ENCODE results near the gene RDH12. TPM values are rescaled to one million over a fixed set of nuclear protein-coding genes. Genes with fewer than 3 reads are reported as not detected.
"Not testable (repeated sequence)": the region's sequence is repeated elsewhere in the genome, so short reads cannot be mapped to it uniquely, and the experiment has no call there.

RDH12 gene
- polyA plus RNA-seq: under 1 TPM in 1 of 3 donors, not detected in 2; 0.17 TPM

DNA sequence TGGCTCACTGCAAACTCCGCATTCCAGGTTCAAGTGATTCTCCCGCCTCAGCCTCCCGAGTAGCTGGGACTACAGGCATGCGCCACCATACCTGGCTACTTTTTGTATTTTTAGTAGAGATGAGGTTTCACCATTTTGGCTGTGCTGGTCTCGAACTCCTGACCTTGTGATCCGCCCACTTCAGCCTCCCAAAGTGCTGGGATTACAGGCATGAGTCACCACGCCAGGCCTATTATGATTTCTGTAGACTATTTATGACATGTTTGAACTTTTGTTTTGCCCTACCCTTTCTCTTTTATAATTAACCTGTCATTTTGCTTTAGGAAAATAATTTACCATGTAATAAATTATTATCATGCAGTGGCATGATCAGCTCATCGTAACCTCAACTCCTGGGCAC, at the start of gene RDH12:
TSS of gene RDH12 (plus strand) at position 395 of the 400 bp plus-strand sequence. CDS start 20,757 bp downstream, outside the sequence.
- DNase-seq; H3K27me3 Mint-ChIP-seq (ENCODE audit: low read depth in 3 of 3); H3K9me3 Mint-ChIP-seq; H3K4me1 Mint-ChIP-seq; H3K36me3 Mint-ChIP-seq; H3K27ac Mint-ChIP-seq; H3K4me3 Mint-ChIP-seq: not testable (repeated sequence)

DNA sequence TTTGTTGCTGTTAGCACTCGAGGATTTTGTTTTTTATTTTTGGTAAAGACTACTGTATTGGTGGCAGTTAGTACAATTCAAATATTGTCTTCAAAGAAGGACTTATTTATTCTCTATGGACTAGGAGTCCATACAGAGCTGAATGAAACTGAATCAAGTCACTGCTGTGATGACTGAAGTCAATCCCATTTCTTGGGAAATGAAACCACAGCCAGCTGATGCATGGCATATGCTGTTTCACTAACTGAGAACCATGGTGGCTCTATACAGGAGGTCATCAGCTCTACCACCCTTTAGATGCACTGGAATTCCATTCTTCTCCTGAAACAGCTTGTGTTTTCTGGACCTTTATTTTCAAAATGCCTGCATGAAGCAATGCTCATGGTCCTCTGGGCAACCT, 49.5 kb upstream of the RDH12 start:
- no peak for DNase-seq
- H3K36me3 Mint-ChIP-seq: peaks cover 17 to 58% (median 31%) of the 10 kb centered on the region in 3 donors
- H3K4me3 Mint-ChIP-seq: no peak overlapping the region
- H3K4me1 Mint-ChIP-seq: no peaks in the 10 kb centered on the region
- no peak overlapping the region for H3K27ac Mint-ChIP-seq
- H3K27me3 Mint-ChIP-seq (ENCODE audit: low read depth in 3 of 3): peaks cover 0 to 2% (median 0%) of the 10 kb centered on the region in 3 donors
- no peaks in the 10 kb centered on the region for H3K9me3 Mint-ChIP-seq

DNA sequence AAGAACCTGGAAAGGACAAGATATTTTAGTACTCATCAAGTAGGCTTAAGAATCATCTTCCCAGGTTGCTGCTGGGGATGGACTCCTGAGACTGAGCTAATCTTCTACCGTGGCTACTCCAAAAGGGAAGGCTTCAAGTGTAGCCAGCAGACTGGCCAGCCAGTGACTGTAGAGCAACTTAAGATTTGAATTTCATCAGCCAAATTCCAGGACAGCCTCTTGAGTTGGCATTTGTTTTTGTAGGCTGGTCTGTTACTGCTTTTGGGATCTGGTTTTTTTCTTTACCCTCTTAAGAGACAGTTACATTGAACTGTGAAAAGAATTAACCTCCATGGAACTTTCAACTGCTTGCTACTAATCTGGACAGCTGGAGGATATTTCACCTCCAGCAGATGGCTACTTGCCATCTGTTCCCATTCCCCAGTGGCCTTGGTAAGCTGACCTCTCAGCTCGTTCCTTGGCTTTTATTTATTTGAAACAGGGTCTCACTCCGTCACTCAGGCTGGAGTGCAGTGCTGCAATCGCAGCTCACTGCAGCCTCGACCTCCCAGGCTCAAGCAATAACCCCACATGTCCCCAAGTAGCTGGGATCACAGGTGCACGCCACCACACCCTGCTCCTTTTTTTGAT, 47.9 kb upstream of the RDH12 start:
- Mint-ChIP-seq H3K4me3 (no peak overlapping the region), H3K9me3 (no peaks in the 10 kb centered on the region), H3K4me1 (peaks cover 0 to 4% of the 10 kb centered on the region in 2 donors), H3K27ac (no peak overlapping the region), H3K27me3 (ENCODE audit: low read depth in 3 of 3) (peaks cover 0 to 2% (median 0%) of the 10 kb centered on the region in 3 donors), H3K36me3 (peaks cover 23 to 60% (median 35%) of the 10 kb centered on the region in 3 donors)
- no peak for DNase-seq

DNA sequence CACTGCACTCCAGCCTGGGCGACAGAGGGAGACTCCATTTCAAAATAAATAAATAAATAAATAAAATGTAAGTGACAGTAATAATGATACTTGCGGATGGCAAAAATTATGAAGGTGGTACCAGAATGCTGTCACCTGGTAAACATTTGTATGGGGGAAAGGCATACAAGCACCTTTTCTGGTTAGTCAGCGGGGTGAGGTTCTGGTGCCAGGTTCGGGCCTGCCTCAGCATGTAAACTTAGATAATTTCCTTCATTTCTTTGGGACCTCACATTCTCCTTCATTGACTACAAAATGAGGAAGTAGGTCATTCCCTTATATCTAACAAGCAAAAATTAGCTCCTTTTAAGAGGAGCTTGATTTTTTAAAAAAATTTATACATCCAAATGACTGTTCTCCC, 38.1 kb upstream of the RDH12 start:
- H3K27ac Mint-ChIP-seq: peak overlapping the region in 2 of 6 donors; percentile 2 to 39
- no peaks in the 10 kb centered on the region for H3K9me3 Mint-ChIP-seq
- no peak overlapping the region for H3K4me3 Mint-ChIP-seq
- no peak for DNase-seq
- peaks cover 53 to 66% of the 10 kb centered on the region in 2 donors for H3K4me1 Mint-ChIP-seq
- no peaks in the 10 kb centered on the region for H3K27me3 Mint-ChIP-seq (ENCODE audit: low read depth in 3 of 3)
- peaks cover 1 to 6% (median 5%) of the 10 kb centered on the region in 3 donors for H3K36me3 Mint-ChIP-seq

DNA sequence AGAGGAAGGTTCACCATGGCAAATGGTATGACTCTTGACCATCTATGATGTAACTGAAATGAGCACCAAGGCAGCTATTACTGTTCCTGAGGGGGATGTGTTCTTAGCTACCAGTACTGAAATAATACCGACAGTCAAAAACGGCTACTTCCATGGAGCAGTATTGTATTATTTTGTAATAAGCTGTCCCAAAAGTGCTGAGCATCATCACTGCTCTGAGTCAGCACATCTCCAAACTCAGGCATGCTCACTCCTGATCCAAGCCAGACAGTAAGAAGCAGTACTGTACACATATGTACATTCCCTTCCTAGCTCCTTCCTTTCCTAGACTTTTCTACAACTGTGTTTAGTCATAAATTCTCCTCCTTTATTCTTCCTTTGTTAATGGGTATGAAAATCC, 35.8 kb upstream of the RDH12 start:
- Mint-ChIP-seq H3K4me1 (peaks cover 69 to 73% of the 10 kb centered on the region in 2 donors), H3K36me3 (peaks cover 0 to under 1% (median under 1%) of the 10 kb centered on the region in 3 donors), H3K4me3 (peak overlapping the region in 1 of 5 donors; percentile 6), H3K27me3 (ENCODE audit: low read depth in 3 of 3) (peaks cover 0 to 2% (median 0%) of the 10 kb centered on the region in 3 donors), H3K27ac (peak overlapping the region; percentile 69 to 90 (median 86)), H3K9me3 (no peaks in the 10 kb centered on the region)
- no peak for DNase-seq

DNA sequence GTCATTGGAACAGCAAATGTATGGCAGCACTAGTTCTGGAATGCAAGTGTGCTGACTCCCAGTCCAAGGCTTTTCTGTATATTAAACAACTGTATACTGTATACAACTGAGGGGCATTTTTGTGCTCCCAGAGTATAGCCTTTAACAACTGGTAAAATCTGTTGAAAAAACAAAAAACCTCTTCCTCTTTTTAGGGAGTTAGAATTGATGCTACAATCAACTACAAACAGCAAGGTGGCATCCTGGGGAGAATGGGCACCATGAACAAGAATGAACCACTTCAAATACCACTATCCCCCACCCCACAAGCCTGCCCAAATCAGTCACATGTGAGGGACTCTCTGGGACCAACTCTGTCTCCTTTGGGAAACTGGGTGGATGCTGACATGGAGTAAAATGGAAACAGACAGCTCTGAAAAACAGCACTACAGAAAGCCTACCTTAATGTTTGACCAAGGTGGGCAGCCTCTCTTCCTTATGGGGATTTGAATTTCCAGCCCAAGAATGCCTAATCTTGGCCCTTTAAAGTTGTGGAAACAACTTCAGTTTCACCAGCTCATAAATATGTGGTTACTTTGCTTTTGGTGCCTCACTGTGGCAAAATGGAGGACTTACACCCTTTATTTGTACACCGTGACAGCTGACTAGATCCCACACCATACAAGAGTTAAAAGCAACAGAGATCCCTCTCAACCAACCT, 34.8 kb upstream of the RDH12 start:
- Mint-ChIP-seq H3K27me3 (ENCODE audit: low read depth in 3 of 3) (peaks cover 0 to 2% (median 0%) of the 10 kb centered on the region in 3 donors), H3K9me3 (no peaks in the 10 kb centered on the region), H3K4me3 (peak overlapping the region; percentile 15 to 64 (median 29)), H3K27ac (peak overlapping the region; percentile 69 to 90 (median 86)), H3K4me1 (peaks cover 77 to 79% of the 10 kb centered on the region in 2 donors), H3K36me3 (no peaks in the 10 kb centered on the region)
- DNase-seq: peak; percentile 44 to 48 (median 44)

DNA sequence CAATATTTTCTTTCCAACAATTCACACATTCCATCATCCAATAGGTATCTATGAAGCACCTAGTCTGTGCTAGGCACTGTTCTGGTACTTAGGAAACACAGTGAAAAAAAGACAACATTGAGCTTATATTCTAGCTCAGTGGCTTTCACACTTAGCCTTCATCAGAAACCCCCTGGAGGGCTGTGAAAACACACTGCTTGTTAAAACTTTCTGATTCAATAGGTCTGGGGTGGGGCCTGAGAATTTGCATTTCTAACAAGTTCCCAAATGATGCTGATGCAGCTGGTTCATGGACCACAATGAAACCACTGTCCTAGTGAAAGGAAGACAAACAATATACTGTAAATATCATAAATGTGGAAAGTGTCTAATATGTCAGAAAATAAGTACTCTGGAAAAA, 33.1 kb upstream of the RDH12 start:
- peak; percentile 52 to 57 (median 52) for DNase-seq
- peak overlapping the region; percentile 82 to 94 (median 88) for H3K27ac Mint-ChIP-seq
- H3K27me3 Mint-ChIP-seq (ENCODE audit: low read depth in 3 of 3): peaks cover 0 to 2% (median 0%) of the 10 kb centered on the region in 3 donors
- peaks cover 80 to 85% of the 10 kb centered on the region in 2 donors for H3K4me1 Mint-ChIP-seq
- H3K4me3 Mint-ChIP-seq: peak overlapping the region; percentile 53 to 84 (median 62)
- peaks cover 0 to 2% (median 0%) of the 10 kb centered on the region in 6 donors for H3K9me3 Mint-ChIP-seq
- H3K36me3 Mint-ChIP-seq: no peaks in the 10 kb centered on the region

DNA sequence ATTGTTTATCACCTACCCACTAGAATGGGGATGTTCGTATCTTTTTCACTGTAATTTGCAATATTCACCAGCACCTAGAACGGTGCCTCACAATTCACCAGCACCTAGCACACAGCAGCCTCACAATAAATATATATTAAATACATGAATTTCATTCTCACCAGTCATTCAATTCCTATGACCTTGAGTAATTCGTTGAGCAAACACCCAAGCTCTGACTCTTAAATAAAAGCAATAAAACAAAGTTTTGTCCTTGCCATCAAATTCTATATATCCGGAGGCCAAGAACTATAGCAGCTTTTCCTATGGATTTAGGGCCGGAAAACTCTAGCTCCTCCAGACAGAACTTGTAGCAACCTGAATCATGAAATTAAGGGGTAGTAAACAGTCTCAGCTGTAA, 28.2 kb upstream of the RDH12 start:
- peaks cover 50 to 52% of the 10 kb centered on the region in 2 donors for H3K4me1 Mint-ChIP-seq
- H3K27ac Mint-ChIP-seq: peak overlapping the region; percentile 56 to 94 (median 88)
- H3K36me3 Mint-ChIP-seq: peaks cover 0 to 4% (median 0%) of the 10 kb centered on the region in 3 donors
- DNase-seq: no peak
- peaks cover 0 to 2% (median 0%) of the 10 kb centered on the region in 6 donors for H3K9me3 Mint-ChIP-seq
- peak overlapping the region; percentile 89 to 96 (median 93) for H3K4me3 Mint-ChIP-seq
- peaks cover 0 to 2% (median 0%) of the 10 kb centered on the region in 3 donors for H3K27me3 Mint-ChIP-seq (ENCODE audit: low read depth in 3 of 3)

DNA sequence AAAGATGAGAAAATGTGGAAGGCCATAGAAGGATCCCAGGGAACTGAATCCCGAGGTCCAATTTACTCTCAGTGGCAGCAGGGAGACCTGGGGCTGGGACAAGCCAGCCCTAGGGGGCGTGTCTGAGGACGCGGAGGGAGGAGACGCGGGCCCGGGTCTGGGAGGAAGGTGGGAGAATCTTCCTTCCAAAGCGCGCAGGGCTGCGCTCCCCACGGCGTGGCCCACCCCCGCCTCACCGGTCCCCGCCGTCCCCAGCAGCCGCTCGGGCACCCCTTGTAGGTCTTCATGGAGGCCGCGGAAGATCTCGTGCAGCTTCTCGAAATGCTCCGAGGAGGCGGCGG, 27.6 kb upstream of the RDH12 start:
- Mint-ChIP-seq H3K4me3 (peak overlapping the region; percentile 89 to 96 (median 93)), H3K4me1 (peaks cover 43 to 46% of the 10 kb centered on the region in 2 donors), H3K9me3 (peaks cover 0 to 2% (median 0%) of the 10 kb centered on the region in 6 donors), H3K27me3 (ENCODE audit: low read depth in 3 of 3) (peaks cover 0 to 2% (median 0%) of the 10 kb centered on the region in 3 donors), H3K36me3 (peaks cover 0 to 5% (median 0%) of the 10 kb centered on the region in 3 donors), H3K27ac (peak overlapping the region; percentile 80 to 94 (median 92))
- peak in 2 of 3 donors; percentile 50 to 54 for DNase-seq

DNA sequence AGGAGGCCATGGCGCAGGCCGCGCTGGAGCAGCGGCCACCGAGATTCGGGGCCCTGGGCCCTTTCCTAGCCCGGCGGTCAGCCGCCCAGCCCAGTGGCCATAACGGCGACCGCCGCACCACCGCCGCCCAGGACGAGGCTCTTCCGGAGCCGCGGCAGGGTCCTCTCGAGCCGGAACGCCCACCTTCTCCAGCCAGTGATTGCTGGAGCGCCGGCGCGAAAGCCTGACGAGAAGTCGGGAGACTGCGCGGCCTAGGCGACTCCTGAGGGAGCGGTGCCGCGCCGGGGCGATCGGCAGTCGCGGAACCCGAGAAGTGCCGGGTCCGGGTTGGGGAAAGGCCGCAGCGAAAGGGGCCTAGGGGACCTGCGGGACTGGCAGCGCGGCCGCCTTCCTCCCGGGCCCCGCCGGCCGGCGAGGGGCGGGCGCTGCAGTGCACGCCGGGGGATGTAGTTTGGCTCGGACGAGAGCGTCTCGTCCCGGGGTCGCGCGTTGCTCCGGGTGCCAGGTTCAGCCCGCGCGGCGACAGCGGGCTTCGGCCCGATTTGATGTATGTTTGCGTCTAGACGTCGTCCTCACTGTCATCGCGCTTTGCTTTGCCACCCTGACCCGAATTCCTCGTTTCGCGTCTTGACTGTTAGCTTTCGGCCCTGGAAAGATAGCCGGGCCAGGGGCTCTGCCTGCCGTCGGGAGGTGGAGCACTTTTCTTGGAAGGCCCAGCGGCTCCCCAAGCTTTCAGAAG, 27.0 kb upstream of the RDH12 start, which contains the start of gene VTI1B:
TSS of gene VTI1B (minus strand) at position 153 of the 739 bp plus-strand sequence. CDS start at position 10, 143 bp downstream.
- peak; percentile 83 to 85 (median 84) for DNase-seq
- Mint-ChIP-seq H3K27me3 (ENCODE audit: low read depth in 3 of 3) (peaks cover 0 to 2% (median 0%) of the 10 kb centered on the region in 3 donors), H3K4me3 (peak within 1 kb of the TSS; percentile 89 to 96 (median 93)), H3K9me3 (peaks cover 0 to 2% (median 0%) of the 10 kb centered on the region in 6 donors), H3K36me3 (peaks cover 0 to 5% (median 0%) of the 10 kb centered on the region in 3 donors), H3K27ac (peak within 1 kb of the TSS; percentile 80 to 94 (median 92)), H3K4me1 (peaks cover 38 to 40% of the 10 kb centered on the region in 2 donors)

DNA sequence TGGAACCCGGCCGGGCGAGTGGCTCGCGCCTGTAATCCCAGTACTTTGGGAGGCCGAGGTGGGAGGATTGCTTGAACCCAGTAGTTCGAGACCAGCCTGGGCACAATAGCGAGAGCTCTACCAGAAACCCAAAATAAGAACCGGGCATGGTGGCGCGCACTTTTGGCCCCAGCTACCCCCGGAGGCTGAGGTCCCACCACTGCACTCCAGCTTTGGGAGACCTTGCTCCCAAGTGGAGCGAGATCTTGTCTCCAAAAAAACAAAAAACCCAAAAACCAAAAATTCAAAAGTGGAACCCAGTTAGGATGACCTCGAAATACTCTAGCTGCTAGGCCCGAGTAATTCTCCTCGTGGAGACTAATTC, 26.5 kb upstream of the RDH12 start:
- peaks cover 0 to 2% (median 0%) of the 10 kb centered on the region in 6 donors for H3K9me3 Mint-ChIP-seq
- H3K27ac Mint-ChIP-seq: peak overlapping the region; percentile 75 to 94 (median 90)
- H3K4me3 Mint-ChIP-seq: peak overlapping the region; percentile 89 to 96 (median 92)
- H3K36me3 Mint-ChIP-seq: peaks cover 0 to 5% (median 0%) of the 10 kb centered on the region in 3 donors
- H3K27me3 Mint-ChIP-seq (ENCODE audit: low read depth in 3 of 3): peaks cover 0 to 2% (median 0%) of the 10 kb centered on the region in 3 donors
- DNase-seq: no peak
- peaks cover 33 to 35% of the 10 kb centered on the region in 2 donors for H3K4me1 Mint-ChIP-seq

DNA sequence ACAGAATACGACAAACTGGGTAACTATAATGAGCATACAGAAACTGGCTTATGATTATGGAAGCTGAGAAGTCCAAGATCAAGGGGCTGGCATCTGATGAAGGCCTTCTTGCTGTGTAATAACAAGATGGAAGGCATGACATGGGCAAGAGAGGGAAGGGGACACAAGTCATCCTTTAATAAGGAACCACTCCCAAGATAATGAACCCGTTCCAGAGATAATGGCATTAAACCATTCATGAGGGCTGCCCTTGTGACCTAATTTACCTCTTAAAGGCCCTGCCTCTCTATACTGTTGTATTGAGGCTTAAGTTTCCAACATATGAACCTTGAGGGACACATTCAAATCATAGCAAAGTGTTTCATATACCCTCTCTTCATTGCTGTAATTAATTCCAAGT, 22.7 kb upstream of the RDH12 start:
- no peaks in the 10 kb centered on the region for H3K27me3 Mint-ChIP-seq (ENCODE audit: low read depth in 3 of 3)
- no peak overlapping the region for H3K4me3 Mint-ChIP-seq
- no peaks in the 10 kb centered on the region for H3K9me3 Mint-ChIP-seq
- H3K36me3 Mint-ChIP-seq: peaks cover 0 to 9% (median 3%) of the 10 kb centered on the region in 3 donors
- DNase-seq: no peak
- no peak overlapping the region for H3K27ac Mint-ChIP-seq
- H3K4me1 Mint-ChIP-seq: peaks cover 1 to 2% of the 10 kb centered on the region in 2 donors

DNA sequence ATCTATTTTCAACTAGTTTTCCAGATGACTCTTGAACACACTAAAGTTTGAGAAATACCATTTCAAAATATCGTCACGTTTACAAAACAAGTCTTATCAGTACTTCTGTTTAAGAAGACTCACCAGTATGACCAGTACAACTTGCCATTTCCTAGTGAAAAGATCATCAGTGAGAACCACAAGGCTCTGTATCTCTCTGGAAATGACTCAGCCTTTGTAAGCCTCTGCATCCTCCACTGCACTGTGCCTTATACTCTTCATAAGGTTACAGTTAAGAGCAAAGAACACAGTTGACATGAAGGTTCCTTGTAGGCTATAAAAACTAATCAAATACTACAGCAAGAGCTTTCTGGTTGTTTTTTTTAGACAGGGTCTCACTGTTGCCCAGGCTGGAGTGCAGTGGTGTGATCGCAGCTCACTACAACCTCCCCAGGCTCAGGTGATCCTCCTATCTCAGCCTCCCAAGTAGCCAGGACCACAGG, 21.5 kb upstream of the RDH12 start:
- H3K27ac Mint-ChIP-seq: no peak overlapping the region
- no peak overlapping the region for H3K4me3 Mint-ChIP-seq
- peaks cover 0 to 2% of the 10 kb centered on the region in 2 donors for H3K4me1 Mint-ChIP-seq
- DNase-seq: no peak
- no peaks in the 10 kb centered on the region for H3K9me3 Mint-ChIP-seq
- peaks cover 3 to 9% (median 4%) of the 10 kb centered on the region in 3 donors for H3K36me3 Mint-ChIP-seq
- no peaks in the 10 kb centered on the region for H3K27me3 Mint-ChIP-seq (ENCODE audit: low read depth in 3 of 3)
